K562 (cell line): Measurements from ENCODE around the gene AMBRA1. TPM values are rescaled to one million over a fixed set of nuclear protein-coding genes. Genes with fewer than 3 reads are reported as not detected.
A peak's percentile ranks its signal among the peaks of the same experiment; 100 is the strongest.

Experiments
- BDP1 ChIP-seq: IDR thresholded peaks from 3 replicates; pipeline ENCODE4 v1.6.1; 2011; ENCODE audit not compliant: insufficient read length, insufficient read depth
- CREB3L1 ChIP-seq: fragments of 450-650 bp; IDR thresholded peaks from 2 replicates; pipeline ENCODE4 v1.6.1; 2014; ENCODE audit warnings: low read depth, mild to moderate bottlenecking, moderate library complexity, borderline replicate concordance
- DACH1 ChIP-seq: fragments of 450-650 bp; IDR thresholded peaks from 2 replicates; pipeline ENCODE4 v1.6.1; 2018; ENCODE audit not compliant: partially characterized antibody
- DMBX1 ChIP-seq: fragments of 250-450 bp; sonication (Bioruptor Pico); IDR thresholded peaks from 2 replicates; pipeline ENCODE4 v1.8.0; 2022; ENCODE audit warnings: inconsistent platforms, mild to moderate bottlenecking, moderate library complexity, borderline replicate concordance
- E2F3 ChIP-seq: fragments of 250-450 bp; sonication (Bioruptor Pico); IDR thresholded peaks from 2 replicates; pipeline ENCODE4 v1.4.0; 2020; ENCODE audit warnings: mild to moderate bottlenecking
- ESRRA ChIP-seq: fragments of 450-650 bp; IDR thresholded peaks from 2 replicates; pipeline ENCODE4 v1.6.1; 2014; ENCODE audit warnings: low read depth, mild to moderate bottlenecking, moderate library complexity, borderline replicate concordance
- JUND ChIP-seq, 2 experiments: IDR thresholded peaks; 2 replicates in 1 of 2; 3 replicates in 1 of 2; pipeline ENCODE4 v1.6.1; 2011; ENCODE audit warnings: borderline replicate concordance in 2 of 2, low read depth in 2 of 2, low read length in 2 of 2, improper control_type of control experiment in 1 of 2, missing biosample characterization in 1 of 2, missing genetic modification characterization in 1 of 2, missing genetic modification reagents in 1 of 2
- MEIS2 ChIP-seq: fragments of 450-650 bp; IDR thresholded peaks from 2 replicates; pipeline ENCODE4 v1.6.1; 2014; ENCODE audit warnings: mild to moderate bottlenecking; ENCODE audit not compliant: partially characterized antibody
- NFE2 ChIP-seq: IDR thresholded peaks from 2 replicates; pipeline ENCODE4 v1.6.1; 2014; ENCODE audit warnings: antibody characterized with exemption, low read depth
- TAF1 ChIP-seq: IDR thresholded peaks from 2 replicates; pipeline ENCODE4 v1.6.1; 2011; ENCODE audit warnings: mild to moderate bottlenecking, low read length, moderate library complexity; ENCODE audit not compliant: insufficient read depth, control insufficient read depth, severe bottlenecking; ENCODE audit errors: extremely low read depth
- THRAP3 ChIP-seq: fragments of 450-650 bp; IDR thresholded peaks from 2 replicates; pipeline ENCODE4 v1.6.1; 2016; ENCODE audit warnings: mild to moderate bottlenecking, inconsistent platforms, borderline replicate concordance
- TRIM28 ChIP-seq: fragments of 450-650 bp; IDR thresholded peaks from 2 replicates; pipeline ENCODE4 v1.6.1; 2017
- TSC22D4 ChIP-seq: fragments of 450-650 bp; IDR thresholded peaks from 2 replicates; pipeline ENCODE4 v1.6.1; 2016; ENCODE audit warnings: missing genetic modification characterization, missing biosample characterization, control low read depth
- USF2 ChIP-seq: sonication (generic); formaldehyde crosslinking; IDR thresholded peaks from 2 replicates; pipeline ENCODE4 v1.5.0; 2020; ENCODE audit warnings: missing genetic modification reagents
- ZC3H8 ChIP-seq: fragments of 450-650 bp; IDR thresholded peaks from 2 replicates; pipeline ENCODE4 v1.6.1; 2017
- ZFP30 ChIP-seq: fragments of 250-450 bp; sonication (Bioruptor Pico); IDR thresholded peaks from 2 replicates; pipeline ENCODE4 v1.8.0; 2022; ENCODE audit warnings: moderate library complexity, mild to moderate bottlenecking, inconsistent platforms, borderline replicate concordance
- ZNF12 ChIP-seq: sonication (generic); formaldehyde crosslinking; IDR thresholded peaks from 2 replicates; pipeline ENCODE4 v1.4.0; 2020; ENCODE audit warnings: mild to moderate bottlenecking, missing genetic modification reagents
- ZNF280A ChIP-seq: fragments of 450-650 bp; IDR thresholded peaks from 2 replicates; pipeline ENCODE4 v1.6.1; 2018; ENCODE audit warnings: mild to moderate bottlenecking, low read depth; ENCODE audit not compliant: partially characterized antibody
- ZNF347 ChIP-seq: fragments of 450-650 bp; formaldehyde crosslinking; IDR thresholded peaks from 2 replicates; pipeline ENCODE4 v1.4.0; 2020; ENCODE audit warnings: low read depth, mild to moderate bottlenecking, moderate library complexity
- ZNF512 ChIP-seq: IDR thresholded peaks from 2 replicates; pipeline ENCODE4 v1.6.1; 2016; ENCODE audit warnings: missing genetic modification characterization, missing compliant biosample characterization
- ZNF766 ChIP-seq: fragments of 200-800 bp; sonication (Bioruptor generic); conservative IDR thresholded peaks from 2 replicates; pipeline ENCODE4 v1.6.1; 2016; ENCODE audit warnings: missing genetic modification characterization, missing compliant biosample characterization
- ZSCAN32 ChIP-seq: fragments of 450-650 bp; formaldehyde crosslinking; IDR thresholded peaks from 2 replicates; pipeline ENCODE4 v1.4.0; 2020; ENCODE audit warnings: mild to moderate bottlenecking, moderate library complexity
- polyA plus RNA-seq, 8 experiments: library from polyadenylated mRNA; depleted of rRNA in 4 of 8; stranded (reverse) in 5 of 8; unstranded in 3 of 8; fragments of >200 nt; fragmentation: Nextera tagmentation in 2 of 8; fragmentation: Illumina TruSeq in 1 of 8; extraction: Ambion mirVana in 2 of 8; extraction: Trizol in 1 of 8; gene quantifications; 2 replicates each; pipeline versions ENCODE4 v1.2.1 to v1.2.3, GENCODE V29; 2011 to 2014; ENCODE audit warnings: inconsistent platforms in 1 of 8, missing spikeins in 1 of 8
- total RNA-seq, 7 experiments: library from RNA; depleted of rRNA in 6 of 7; stranded (reverse); fragments of >200 nt in 6 of 7; fragmentation: Illumina TruSeq in 2 of 7; extraction: Trizol in 2 of 7; gene quantifications; 2 replicates each; pipeline versions ENCODE4 v1.2.1 to v1.2.3, GENCODE V29; 2011 to 2021; ENCODE audit warnings: low replicate concordance in 1 of 7

Gene AMBRA1
- total and polyA plus RNA-seq, 9 of the 15 experiments (the other 6 are each of a cell fraction or from before 2014, with no cell fraction given), result 0.15 to 24.5 (median 13.0) TPM

GRCh38 chr11:46593550-46594373 lies at the start of gene AMBRA1 (continued):
- TF ChIP-seq BDP1 (no peak), JUND (IDR thresholded peaks at IDR 0.05; ENCODE audit: borderline replicate concordance, low read depth, low read length) (peak; percentile 85), JUND (tag; IDR thresholded peaks at IDR 0.05; ENCODE audit: borderline replicate concordance, low read depth, low read length) (no peak; the same call in 2 of the 3 replicates), ZC3H8 (no peak), E2F3 (no peak), ZNF12 (CRISPR knock-in tag) (no peak), THRAP3 (no peak), TSC22D4 (tag) (no peak), NFE2 (0 out of 2 replicates have a peak, but pooled peaks have one; percentile 8), TAF1 (peak; percentile 89), TRIM28 (no peak), ZFP30 (CRISPR knock-in tag) (no peak), CREB3L1 (peak; percentile 79; the same call in 1 of the 2 replicates), DMBX1 (CRISPR knock-in tag) (peak; percentile 55; the same call in 1 of the 2 replicates), ESRRA (peak; percentile 28), ZNF280A (no peak), ZNF512 (tag) (no peak), USF2 (CRISPR knock-in tag) (no peak), MEIS2 (no peak), ZNF347 (CRISPR knock-in tag) (no peak), ZSCAN32 (CRISPR knock-in tag) (no peak), ZNF766 (CRISPR knock-in tag) (no peak; the same call in 1 of the 2 replicates), DACH1 (no peak)
